HG03432 (cell line): ENCODE results near the gene KRT9.
"Not testable (repeated sequence)": the region's sequence is repeated elsewhere in the genome, so short reads cannot be mapped to it uniquely, and the experiment has no call there.

Experiments
- ATAC-seq: cut with Tn5 transposase; IDR thresholded peaks from one replicate; pipeline ENCODE4 v1.9.1; 2021; ENCODE audit warnings: mild to moderate bottlenecking, moderate library complexity; ENCODE audit not compliant: unreplicated experiment

Gene KRT9

GRCh38 chr17:41547921-41548843 lies 23.7 kb downstream of the KRT9 start:
- ATAC-seq, result peak; percentile 20

GRCh38 chr17:41547378-41547841 lies 24.4 kb downstream of the KRT9 start:
- ATAC-seq, result no peak

GRCh38 chr17:41546819-41547218 lies 25.0 kb downstream of the KRT9 start:
- no peak for ATAC-seq

- no peak for ATAC-seq
These were observed 25.9 kb downstream of the KRT9 start for GRCh38 chr17:41545829-41546410.

GRCh38 chr17:41544935-41545334 lies 26.9 kb downstream of the KRT9 start:
- no peak for ATAC-seq

GRCh38 chr17:41544491-41544892 lies 27.4 kb downstream of the KRT9 start:
- ATAC-seq, result no peak

GRCh38 chr17:41542786-41543185 lies 29.1 kb downstream of the KRT9 start:
- not testable (repeated sequence) for ATAC-seq

GRCh38 chr17:41542357-41542756 lies 29.5 kb downstream of the KRT9 start:
- no peak for ATAC-seq

GRCh38 chr17:41540921-41541625 lies 30.8 kb downstream of the KRT9 start:
- ATAC-seq, result no peak

- no peak for ATAC-seq
These were observed 31.7 kb downstream of the KRT9 start for GRCh38 chr17:41539979-41540701.

- no peak for ATAC-seq
These were observed 32.8 kb downstream of the KRT9 start for GRCh38 chr17:41539071-41539492.

GRCh38 chr17:41538565-41538991 lies 33.3 kb downstream of the KRT9 start:
- ATAC-seq, result no peak

GRCh38 chr17:41537990-41538389 lies 33.9 kb downstream of the KRT9 start:
- ATAC-seq, result no peak

- no peak for ATAC-seq
These were observed 34.3 kb downstream of the KRT9 start for GRCh38 chr17:41537614-41537954.

GRCh38 chr17:41536741-41537613 lies 34.9 kb downstream of the KRT9 start:
- no peak for ATAC-seq

GRCh38 chr17:41535764-41536481 lies 35.9 kb downstream of the KRT9 start:
- no peak for ATAC-seq

- no peak for ATAC-seq
These were observed 36.8 kb downstream of the KRT9 start for GRCh38 chr17:41534899-41535546.

- no peak for ATAC-seq
These were observed 38.2 kb downstream of the KRT9 start for GRCh38 chr17:41533613-41534012.
